Adipose tissue (tissue), 3 donors: ENCODE results near the gene BANF2. TPM values are rescaled to one million over a fixed set of nuclear protein-coding genes. Genes with fewer than 3 reads are reported as not detected.
"Not testable (repeated sequence)": the region's sequence is repeated elsewhere in the genome, so short reads cannot be mapped to it uniquely, and the experiment has no call there.

Experiments used
- H3K27ac ChIP-seq: one replicate; pipeline ENCODE4 v1.5.1; 2013; ENCODE audit warnings: low read depth, low read length
- WGBS, 3 donors: extraction: QIAGEN DNeasy Blood & Tissue Kit; methylation state at CpG; one replicate each; pipeline ENCODE4 v1.1.7; 2013; 5-methylcytosine and 5-hydroxymethylcytosine counted together
- polyA plus RNA-seq, 3 donors: library from polyadenylated mRNA; stranded (reverse); fragments of 200-250 nt; gene quantifications; one replicate each; pipeline ENCODE4 v1.2.3, GENCODE V29; 2013
- donor health status: healthy with polysubstance abuse.
- donor health status: Bipolar disorder and iron deficiency.
- donor health status: healthy.

BANF2 gene
- polyA plus RNA-seq, 3 donors = 0.92 TPM; not detected in 2

GRCh38 chr20:17700637-17701036, 871 bp downstream of the BANF2 start:
- 57 to 89% (median 80%) methylated on average over 7 of the region's 7 CpGs for WGBS, 3 donors
- no peak overlapping the region for H3K27ac ChIP-seq

- 71 to 82% (median 79%) methylated on average over 4 of the region's 4 CpGs for WGBS, 3 donors
- no peak overlapping the region for H3K27ac ChIP-seq
These were observed 2.1 kb downstream of the BANF2 start for GRCh38 chr20:17701826-17702225.

- H3K27ac ChIP-seq = no peak overlapping the region
- 94 to 97% (median 97%) methylated on average over 5 of the region's 5 CpGs for WGBS, 3 donors
These were observed 5.0 kb downstream of the BANF2 start for GRCh38 chr20:17704589-17705317.

GRCh38 chr20:17705916-17706315, 6.2 kb downstream of the BANF2 start:
- WGBS, 3 donors = 66 to 96% (median 79%) methylated on average over 4 of the region's 4 CpGs
- H3K27ac ChIP-seq = no peak overlapping the region

GRCh38 chr20:17706632-17707031, 6.9 kb downstream of the BANF2 start:
- 65 to 100% (median 86%) methylated on average over 3 of the region's 3 CpGs for WGBS, 3 donors
- H3K27ac ChIP-seq = no peak overlapping the region

- H3K27ac ChIP-seq = not testable (repeated sequence)
- 80 to 92% (median 91%) methylated on average over 3 of the region's 3 CpGs for WGBS, 3 donors
These were observed 8.2 kb downstream of the BANF2 start for GRCh38 chr20:17707951-17708350.

GRCh38 chr20:17708675-17709360, 9.1 kb downstream of the BANF2 start:
- no peak overlapping the region for H3K27ac ChIP-seq
- WGBS, 3 donors = 50 to 92% (median 92%) methylated on average over 7 of the region's 7 CpGs

GRCh38 chr20:17709361-17710293, 9.9 kb downstream of the BANF2 start:
- WGBS, 3 donors = 84 to 90% (median 87%) methylated on average over 12 of the region's 12 CpGs
- no peak overlapping the region for H3K27ac ChIP-seq

- no peak overlapping the region for H3K27ac ChIP-seq
- WGBS, 3 donors = 44 to 68% (median 55%) methylated on average over 21 of the region's 21 CpGs
These were observed 10.9 kb downstream of the BANF2 start for GRCh38 chr20:17710379-17711266.

GRCh38 chr20:17711267-17711627, 11.5 kb downstream of the BANF2 start:
- WGBS, 3 donors = 77 to 89% (median 88%) methylated on average over 5 of the region's 5 CpGs
- no peak overlapping the region for H3K27ac ChIP-seq

- WGBS, 3 donors = 44 to 99% (median 94%) methylated on average over 4 of the region's 4 CpGs
- no peak overlapping the region for H3K27ac ChIP-seq
These were observed 12.4 kb downstream of the BANF2 start for GRCh38 chr20:17712201-17712600.

GRCh38 chr20:17712708-17713107, 12.9 kb downstream of the BANF2 start:
- 83 to 91% (median 89%) methylated on average over 6 of the region's 6 CpGs for whole genome bisulfite sequencing, 3 donors
- H3K27ac ChIP-seq = no peak overlapping the region

- H3K27ac ChIP-seq = no peak overlapping the region
- WGBS, 3 donors = 44 to 90% (median 81%) methylated on average over 1 of the region's 1 CpG
These were observed 14.8 kb downstream of the BANF2 start for GRCh38 chr20:17714597-17714996.

- 49 to 90% (median 85%) methylated on average over 5 of the region's 5 CpGs for WGBS, 3 donors
- no peak overlapping the region for H3K27ac ChIP-seq
These were observed 15.3 kb downstream of the BANF2 start for GRCh38 chr20:17715075-17715474.

- WGBS, 3 donors = 43 to 89% (median 73%) methylated on average over 7 of the region's 7 CpGs
These were observed 16.6 kb downstream of the BANF2 start for GRCh38 chr20:17716331-17716730.

GRCh38 chr20:17720755-17721154, 21.0 kb downstream of the BANF2 start:
- no peak overlapping the region for H3K27ac ChIP-seq
- WGBS, 3 donors = 69 to 74% (median 70%) methylated on average over 4 of the region's 4 CpGs

More at GRCh38 chr20:17716331-17716730, 16.6 kb downstream of the BANF2 start:
- H3K27ac ChIP-seq = no peak overlapping the region

- 26 to 72% (median 69%) methylated on average over 6 of the region's 6 CpGs for WGBS, 3 donors
- no peak overlapping the region for H3K27ac ChIP-seq
These were observed 22.2 kb downstream of the BANF2 start for GRCh38 chr20:17721802-17722486.
